GM21576 (cell line): ENCODE data around the gene GRAMD4.
"Not testable (repeated sequence)": the region's sequence is repeated elsewhere in the genome, so short reads cannot be mapped to it uniquely, and the experiment has no call there.

ENCODE experiments used
- ATAC-seq: cut with Tn5 transposase; IDR thresholded peaks from one replicate; pipeline ENCODE4 v1.9.1; 2021; ENCODE audit warnings: mild to moderate bottlenecking, moderate library complexity; ENCODE audit not compliant: unreplicated experiment

The GRAMD4 gene

GRCh38 chr22:46617986-46618647, 2.1 kb upstream of the GRAMD4 start:
- no peak for ATAC-seq

GRCh38 chr22:46618667-46619066, 1.5 kb upstream of the GRAMD4 start:
- ATAC-seq: no peak

- ATAC-seq: no peak
These were observed 851 bp upstream of the GRAMD4 start for GRCh38 chr22:46619240-46619829.

- no peak for ATAC-seq
These were observed 529 bp downstream of the GRAMD4 start for GRCh38 chr22:46620588-46621242.

GRCh38 chr22:46621243-46621930, 1.2 kb downstream of the GRAMD4 start:
- not testable (repeated sequence) for ATAC-seq

GRCh38 chr22:46622081-46622521, 1.9 kb downstream of the GRAMD4 start:
- no peak for ATAC-seq

- ATAC-seq: no peak
These were observed 5.1 kb downstream of the GRAMD4 start for GRCh38 chr22:46625113-46625842.

- ATAC-seq: no peak
These were observed 5.7 kb downstream of the GRAMD4 start for GRCh38 chr22:46625843-46626349.

GRCh38 chr22:46626356-46626755, 6.2 kb downstream of the GRAMD4 start:
- no peak for ATAC-seq

GRCh38 chr22:46626911-46627805, 7.0 kb downstream of the GRAMD4 start:
- no peak for ATAC-seq

GRCh38 chr22:46627806-46628482, 7.8 kb downstream of the GRAMD4 start:
- ATAC-seq: no peak

GRCh38 chr22:46628756-46629155, 8.6 kb downstream of the GRAMD4 start:
- ATAC-seq: no peak

- ATAC-seq: no peak
These were observed 9.1 kb downstream of the GRAMD4 start for GRCh38 chr22:46629291-46629690.

GRCh38 chr22:46631113-46631512, 10.9 kb downstream of the GRAMD4 start:
- no peak for ATAC-seq

- no peak for ATAC-seq
These were observed 12.6 kb downstream of the GRAMD4 start for GRCh38 chr22:46632646-46633249.

- no peak for ATAC-seq
These were observed 13.2 kb downstream of the GRAMD4 start for GRCh38 chr22:46633334-46633890.

- no peak for ATAC-seq
These were observed 14.0 kb downstream of the GRAMD4 start for GRCh38 chr22:46634011-46634699.
